OCI-LY1 (cell line): Measurements from ENCODE around the gene MC1R.

Source experiments
- CTCF ChIP-seq: fragments of 200-600 bp; sonication (generic), shearing (Covaris generic); IDR thresholded peaks from 2 replicates; pipeline ENCODE4 v1.5.1; 2017; ENCODE audit warnings: mild to moderate bottlenecking, antibody characterized with exemption, low read length, moderate library complexity, mixed read lengths
- EZH2 ChIP-seq: fragments of 200-600 bp; sonication (generic), shearing (Covaris generic); IDR thresholded peaks from 2 replicates; pipeline ENCODE4 v1.8.0; 2017; ENCODE audit warnings: borderline replicate concordance, mixed run types, mild to moderate bottlenecking, antibody characterized with exemption, low read length, moderate library complexity, mixed read lengths

GRCh38 chr16:89922477-89922883 is 3.8 kb downstream of the MC1R start:
- TF ChIP-seq CTCF (no peak), EZH2 (no peak)
